ENCODE results near the gene RSU1. TPM values are rescaled to one million over a fixed set of nuclear protein-coding genes. Genes with fewer than 3 reads are reported as not detected.

Gene RSU1
- total RNA-seq, 1 donor from 2014 or later = 46.9 TPM

DNA sequence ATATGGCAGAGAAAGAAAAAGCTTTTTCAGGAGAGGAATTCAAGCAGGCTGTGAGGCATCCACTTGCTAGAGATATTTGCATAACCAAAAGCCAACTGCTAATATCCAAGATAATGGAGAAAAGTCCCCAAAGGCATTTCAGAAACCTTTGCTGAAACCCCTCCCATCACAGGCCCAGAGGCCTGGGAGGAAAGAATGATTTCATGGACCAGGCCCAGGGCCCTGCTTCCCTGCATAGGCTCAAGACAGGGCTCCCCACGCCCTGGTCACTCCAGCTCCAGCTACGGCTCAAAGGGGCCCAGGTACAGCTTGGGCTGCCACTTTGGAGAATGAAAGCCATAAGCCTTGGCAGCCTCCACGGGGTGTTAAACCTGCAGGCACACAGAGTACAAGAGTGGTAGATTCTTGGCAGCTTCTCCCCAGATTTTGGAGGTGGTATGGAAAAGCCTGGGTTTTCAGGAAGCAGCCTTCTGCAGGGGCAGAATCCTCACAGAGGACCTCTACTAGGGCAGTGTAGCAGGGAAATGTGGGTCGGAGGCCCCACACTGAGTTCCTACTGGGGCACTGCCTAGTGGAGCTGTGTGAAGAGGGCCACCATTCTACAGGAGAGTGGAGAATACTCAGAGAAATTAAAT lies 5.6 kb upstream of the RSU1 start:
- no peak for DNase-seq (ENCODE audit: low read depth)
- H3K4me3 ChIP-seq (ENCODE audit: low read depth, low read length) = no peak overlapping the region
- TF ChIP-seq, protein P1, sequence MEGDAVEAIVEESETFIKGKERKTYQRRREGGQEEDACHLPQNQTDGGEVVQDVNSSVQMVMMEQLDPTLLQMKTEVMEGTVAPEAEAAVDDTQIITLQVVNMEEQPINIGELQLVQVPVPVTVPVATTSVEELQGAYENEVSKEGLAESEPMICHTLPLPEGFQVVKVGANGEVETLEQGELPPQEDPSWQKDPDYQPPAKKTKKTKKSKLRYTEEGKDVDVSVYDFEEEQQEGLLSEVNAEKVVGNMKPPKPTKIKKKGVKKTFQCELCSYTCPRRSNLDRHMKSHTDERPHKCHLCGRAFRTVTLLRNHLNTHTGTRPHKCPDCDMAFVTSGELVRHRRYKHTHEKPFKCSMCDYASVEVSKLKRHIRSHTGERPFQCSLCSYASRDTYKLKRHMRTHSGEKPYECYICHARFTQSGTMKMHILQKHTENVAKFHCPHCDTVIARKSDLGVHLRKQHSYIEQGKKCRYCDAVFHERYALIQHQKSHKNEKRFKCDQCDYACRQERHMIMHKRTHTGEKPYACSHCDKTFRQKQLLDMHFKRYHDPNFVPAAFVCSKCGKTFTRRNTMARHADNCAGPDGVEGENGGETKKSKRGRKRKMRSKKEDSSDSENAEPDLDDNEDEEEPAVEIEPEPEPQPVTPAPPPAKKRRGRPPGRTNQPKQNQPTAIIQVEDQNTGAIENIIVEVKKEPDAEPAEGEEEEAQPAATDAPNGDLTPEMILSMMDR (conservative IDR thresholded peaks at IDR 0.05; ENCODE audit: low read depth, low read length) = no peak

GRCh38 chr10:16822027-16822426 lies 4.8 kb upstream of the RSU1 start:
- no peak for DNase-seq (ENCODE audit: low read depth)
- TF ChIP-seq, protein P1 (conservative IDR thresholded peaks at IDR 0.05; ENCODE audit: low read depth, low read length) = no peak
- no peak overlapping the region for H3K4me3 ChIP-seq (ENCODE audit: low read depth, low read length)

- H3K4me3 ChIP-seq (ENCODE audit: low read depth, low read length) = no peak overlapping the region
- TF ChIP-seq, protein P1 (conservative IDR thresholded peaks at IDR 0.05; ENCODE audit: low read depth, low read length) = no peak
These were observed 3.2 kb upstream of the RSU1 start for GRCh38 chr10:16820421-16820820.

DNA sequence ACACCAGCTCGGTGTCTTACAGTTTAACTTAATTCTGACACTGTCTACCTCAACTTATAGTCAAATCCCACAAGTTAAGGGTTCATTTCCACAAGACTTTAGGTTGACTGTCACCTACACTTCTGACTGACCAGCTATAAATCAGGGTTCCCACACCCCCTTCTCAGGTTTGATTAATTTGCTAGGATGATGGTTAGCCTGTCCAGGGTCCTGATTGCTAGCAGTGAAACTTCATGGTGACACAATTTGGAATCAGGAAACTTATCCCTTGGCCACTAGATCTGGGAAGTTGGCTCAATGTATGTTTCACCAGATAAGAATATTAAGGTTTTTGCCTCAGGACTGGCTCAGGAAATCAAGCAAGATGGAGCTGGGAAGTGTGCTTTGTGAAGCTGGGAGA lies 2.8 kb upstream of the RSU1 start:
- no peak for DNase-seq (ENCODE audit: low read depth)
- TF ChIP-seq, protein P1 (conservative IDR thresholded peaks at IDR 0.05; ENCODE audit: low read depth, low read length) = no peak

More at GRCh38 chr10:16820421-16820820, 3.2 kb upstream of the RSU1 start:
- DNase-seq (ENCODE audit: low read depth) = no peak

GRCh38 chr10:16819436-16819835 lies 2.2 kb upstream of the RSU1 start:
- DNase-seq (ENCODE audit: low read depth) = no peak
- H3K4me3 ChIP-seq (ENCODE audit: low read depth, low read length) = no peak overlapping the region
- TF ChIP-seq, protein P1 (conservative IDR thresholded peaks at IDR 0.05; ENCODE audit: low read depth, low read length) = no peak

More for the DNA sequence above, 2.8 kb upstream of the RSU1 start:
- H3K4me3 ChIP-seq (ENCODE audit: low read depth, low read length) = no peak overlapping the region

DNA sequence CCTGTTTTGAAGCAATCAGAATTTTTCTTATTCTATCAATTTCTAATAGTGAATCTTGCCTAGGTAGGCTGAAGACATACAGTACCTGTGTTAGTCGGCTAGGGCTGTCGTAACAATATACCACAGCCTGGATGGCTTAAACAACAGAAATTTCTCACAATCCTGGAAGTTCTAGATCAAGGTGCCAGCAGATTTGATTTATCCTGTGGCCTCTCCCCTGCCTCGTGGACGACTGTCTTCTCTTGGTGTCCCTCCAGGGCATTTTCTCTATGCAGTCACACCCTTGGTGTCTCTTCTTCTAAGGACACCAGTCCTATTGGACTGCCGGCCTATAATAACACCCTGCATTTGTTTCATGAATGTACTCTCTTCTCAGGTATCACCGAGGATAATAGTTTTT lies 1.8 kb upstream of the RSU1 start:
- TF ChIP-seq, protein P1 (conservative IDR thresholded peaks at IDR 0.05; ENCODE audit: low read depth, low read length) = no peak
- no peak for DNase-seq (ENCODE audit: low read depth)
- H3K4me3 ChIP-seq (ENCODE audit: low read depth, low read length) = no peak overlapping the region

- no peak for DNase-seq (ENCODE audit: low read depth)
- peak overlapping the region; percentile 89 for H3K4me3 ChIP-seq (ENCODE audit: low read depth, low read length)
These were observed 447 bp downstream of the RSU1 start for GRCh38 chr10:16816830-16817124.

More at GRCh38 chr10:16816830-16817124, 447 bp downstream of the RSU1 start:
- TF ChIP-seq, protein P1 (conservative IDR thresholded peaks at IDR 0.05; ENCODE audit: low read depth, low read length) = no peak
